ENCODE data around the gene HSPG2.

- TF ChIP-seq CTCF (conservative IDR thresholded peaks at IDR 0.05; ENCODE audit: low read length) (no peak), EZH2phosphoT487 (IDR thresholded peaks at IDR 0.05; ENCODE audit: borderline replicate concordance, low read depth, low read length) (no peak)
These were observed 63.3 kb downstream of the HSPG2 start for GRCh38 chr1:21873761-21874160.
